ENCODE data around the gene CZIB. TPM values are rescaled to one million over a fixed set of nuclear protein-coding genes. Genes with fewer than 3 reads are reported as not detected.

Gene CZIB
- total RNA-seq, 1 donor from 2014 or later = 58.0 TPM

DNA sequence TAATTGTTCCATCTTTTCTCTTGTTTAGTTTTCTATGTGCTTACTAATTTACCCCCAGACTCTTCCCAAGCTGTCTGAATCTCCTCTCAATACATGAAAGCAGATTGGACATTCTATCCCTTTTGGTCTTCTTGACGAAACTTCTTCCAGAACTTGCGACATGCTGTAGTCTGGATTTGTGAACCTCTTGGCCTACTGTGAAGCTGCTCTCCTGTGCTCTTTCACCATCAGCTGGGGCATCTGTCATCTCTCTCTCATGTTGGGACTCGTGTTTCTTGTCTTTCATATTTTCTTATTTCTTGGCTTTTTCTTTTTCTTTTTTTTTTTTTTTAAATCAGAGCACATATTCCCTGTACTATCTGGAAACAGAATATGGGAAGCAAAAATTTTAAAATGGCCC is 17.0 kb downstream of the CZIB start:
- Histone ChIP-seq H3K4me3 (no peak overlapping the region), H3K27ac (no peak overlapping the region)

DNA sequence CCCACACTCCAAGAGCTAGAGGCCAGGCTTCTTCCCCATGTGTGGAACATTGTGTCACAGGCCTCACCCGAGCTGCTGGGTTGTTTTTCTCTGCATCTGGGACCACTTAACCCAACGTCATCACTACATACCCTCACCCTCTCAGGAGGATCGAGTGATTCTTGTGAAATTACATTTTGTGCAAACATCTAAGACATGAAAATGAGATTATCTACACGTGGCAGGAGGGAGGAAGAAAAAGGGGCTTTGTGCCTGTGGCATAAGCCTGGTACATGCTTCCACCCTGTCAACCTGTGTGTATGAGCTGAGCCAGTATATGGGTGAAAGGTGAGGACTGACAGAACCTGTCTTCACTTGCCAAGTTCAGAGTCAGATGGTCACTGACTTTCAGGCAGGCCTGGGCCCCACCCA is 22.2 kb downstream of the CZIB start:
- no peak for ATAC-seq
- peaks cover 27% of the 10 kb centered on the region for H3K36me3 ChIP-seq
- peak overlapping the region; percentile 92 for H3K4me3 ChIP-seq
- no peak for DNase-seq
- no peaks in the 10 kb centered on the region for H3K9me3 ChIP-seq
- peaks cover 31% of the 10 kb centered on the region for H3K4me1 ChIP-seq
- intact Hi-C loops (cut with DNase I) = no loop called here
- H3K27me3 ChIP-seq = no peaks in the 10 kb centered on the region
- TF ChIP-seq, protein P1, sequence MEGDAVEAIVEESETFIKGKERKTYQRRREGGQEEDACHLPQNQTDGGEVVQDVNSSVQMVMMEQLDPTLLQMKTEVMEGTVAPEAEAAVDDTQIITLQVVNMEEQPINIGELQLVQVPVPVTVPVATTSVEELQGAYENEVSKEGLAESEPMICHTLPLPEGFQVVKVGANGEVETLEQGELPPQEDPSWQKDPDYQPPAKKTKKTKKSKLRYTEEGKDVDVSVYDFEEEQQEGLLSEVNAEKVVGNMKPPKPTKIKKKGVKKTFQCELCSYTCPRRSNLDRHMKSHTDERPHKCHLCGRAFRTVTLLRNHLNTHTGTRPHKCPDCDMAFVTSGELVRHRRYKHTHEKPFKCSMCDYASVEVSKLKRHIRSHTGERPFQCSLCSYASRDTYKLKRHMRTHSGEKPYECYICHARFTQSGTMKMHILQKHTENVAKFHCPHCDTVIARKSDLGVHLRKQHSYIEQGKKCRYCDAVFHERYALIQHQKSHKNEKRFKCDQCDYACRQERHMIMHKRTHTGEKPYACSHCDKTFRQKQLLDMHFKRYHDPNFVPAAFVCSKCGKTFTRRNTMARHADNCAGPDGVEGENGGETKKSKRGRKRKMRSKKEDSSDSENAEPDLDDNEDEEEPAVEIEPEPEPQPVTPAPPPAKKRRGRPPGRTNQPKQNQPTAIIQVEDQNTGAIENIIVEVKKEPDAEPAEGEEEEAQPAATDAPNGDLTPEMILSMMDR (IDR thresholded peaks at IDR 0.05) = no peak
- H3K27ac ChIP-seq = peak overlapping the region; percentile 100

More for the DNA sequence above, 17.0 kb downstream of the CZIB start:
- intact Hi-C loops (cut with DNase I) = no loop called here
- ATAC-seq = no peak
- no peak for DNase-seq
- H3K36me3 ChIP-seq = peaks cover 76% of the 10 kb centered on the region
- TF ChIP-seq, protein P1 (IDR thresholded peaks at IDR 0.05) = no peak
- H3K9me3 ChIP-seq = no peaks in the 10 kb centered on the region
- no peaks in the 10 kb centered on the region for H3K27me3 ChIP-seq
- H3K4me1 ChIP-seq = peaks cover 9% of the 10 kb centered on the region

DNA sequence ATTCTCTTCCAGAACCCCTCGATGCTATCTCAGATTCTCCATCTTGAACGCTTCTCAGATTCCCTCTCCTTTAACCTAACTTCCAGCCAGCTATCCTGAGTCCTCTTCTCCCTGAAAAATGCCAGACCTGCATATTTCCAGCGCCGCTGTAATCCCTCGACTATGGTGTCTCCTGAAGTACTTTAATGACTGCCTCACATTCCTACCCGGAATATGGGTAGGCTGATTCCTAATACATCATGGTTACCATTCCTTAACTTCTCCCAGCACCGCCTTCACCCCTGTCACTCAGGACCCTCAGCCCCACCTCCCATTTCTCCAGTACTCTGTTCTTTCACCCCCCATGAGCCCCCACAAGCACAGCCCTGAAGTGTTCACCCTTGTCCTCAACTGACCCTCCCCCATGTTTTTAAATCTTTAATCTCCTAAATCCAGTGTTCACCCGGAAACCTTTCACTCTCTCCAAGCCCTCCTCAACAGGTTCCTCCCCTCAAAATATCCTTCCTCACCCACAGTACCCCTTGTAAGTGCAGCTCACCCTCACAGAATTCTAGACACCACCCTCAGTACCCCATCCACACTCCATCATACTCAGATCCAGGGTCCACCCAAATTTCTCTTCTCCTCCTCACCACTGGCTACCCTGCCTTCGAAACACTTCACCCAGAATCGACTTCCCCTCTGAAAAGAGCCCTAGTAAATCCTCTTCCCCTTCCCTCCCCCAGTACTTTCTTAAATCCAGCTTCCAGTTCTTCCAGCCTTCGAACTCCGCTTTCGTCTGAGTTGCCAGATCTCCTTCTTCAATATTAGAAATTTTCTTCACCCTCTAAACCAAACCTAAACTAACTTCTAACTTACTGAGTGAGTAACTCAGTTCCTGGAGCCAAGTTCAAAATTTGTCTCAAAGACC is 22.9 kb downstream of the CZIB start:
- H3K27me3 ChIP-seq = no peaks in the 10 kb centered on the region
- peaks cover 20% of the 10 kb centered on the region for H3K36me3 ChIP-seq
- H3K9me3 ChIP-seq = no peaks in the 10 kb centered on the region
- no peak for DNase-seq
- intact Hi-C loops (cut with DNase I) = no loop called here
- peaks cover 31% of the 10 kb centered on the region for H3K4me1 ChIP-seq
- ATAC-seq = peak; percentile 15
- TF ChIP-seq, protein P1 (IDR thresholded peaks at IDR 0.05) = no peak
- peak overlapping the region; percentile 100 for H3K27ac ChIP-seq
- H3K4me3 ChIP-seq = peak overlapping the region; percentile 92

DNA sequence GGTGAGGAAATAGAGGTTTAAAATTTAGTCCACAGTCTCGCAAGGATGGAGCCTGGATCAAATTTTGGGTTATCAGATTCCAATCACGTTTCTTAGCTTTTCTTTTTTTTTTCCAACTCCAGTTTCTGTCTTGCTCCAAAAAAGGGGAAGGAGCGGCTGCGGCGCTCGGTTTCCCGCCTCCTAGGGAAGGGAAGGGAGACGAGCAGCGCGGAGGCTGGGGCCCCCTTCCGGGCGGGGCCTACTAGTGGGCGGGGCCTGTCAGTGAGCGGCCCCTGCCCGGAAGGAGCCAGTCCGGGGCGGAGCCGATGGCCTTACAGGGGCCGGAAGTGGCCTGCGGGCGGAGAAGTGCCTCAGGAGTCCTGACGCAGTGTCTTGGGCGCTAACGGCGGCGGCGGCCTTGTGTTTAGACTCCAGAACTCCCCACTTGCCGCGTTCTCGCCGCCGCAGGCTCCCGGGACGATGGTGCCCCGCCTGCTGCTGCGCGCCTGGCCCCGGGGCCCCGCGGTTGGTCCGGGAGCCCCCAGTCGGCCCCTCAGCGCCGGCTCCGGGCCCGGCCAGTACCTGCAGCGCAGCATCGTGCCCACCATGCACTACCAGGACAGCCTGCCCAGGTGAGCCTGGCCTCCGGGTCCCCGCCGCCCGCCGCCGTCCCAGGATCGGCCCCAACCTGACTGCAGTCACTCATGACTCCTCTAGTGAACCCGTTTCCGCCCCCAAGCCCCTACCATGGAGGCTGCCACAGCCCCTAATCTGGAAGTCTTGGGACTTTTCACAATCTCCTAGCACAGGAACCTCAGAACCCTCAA is 23.7 kb downstream of the CZIB start, which contains the start of gene CPT2:
CPT2 (plus strand) TSS at position 340 of the 806 bp plus-strand sequence; CDS start at position 460, 120 bp downstream.
- intact Hi-C loops (cut with DNase I) = no loop called here
- Histone ChIP-seq H3K36me3 (peaks cover 13% of the 10 kb centered on the region), H3K9me3 (no peaks in the 10 kb centered on the region), H3K4me1 (peaks cover 31% of the 10 kb centered on the region), H3K27ac (peak within 1 kb of the TSS; percentile 100), H3K27me3 (no peaks in the 10 kb centered on the region), H3K4me3 (peak within 1 kb of the TSS; percentile 92)
- ATAC-seq = peak; percentile 99
- TF ChIP-seq, protein P1 (IDR thresholded peaks at IDR 0.05) = peak; percentile 17
- peak; percentile 98 for DNase-seq

DNA sequence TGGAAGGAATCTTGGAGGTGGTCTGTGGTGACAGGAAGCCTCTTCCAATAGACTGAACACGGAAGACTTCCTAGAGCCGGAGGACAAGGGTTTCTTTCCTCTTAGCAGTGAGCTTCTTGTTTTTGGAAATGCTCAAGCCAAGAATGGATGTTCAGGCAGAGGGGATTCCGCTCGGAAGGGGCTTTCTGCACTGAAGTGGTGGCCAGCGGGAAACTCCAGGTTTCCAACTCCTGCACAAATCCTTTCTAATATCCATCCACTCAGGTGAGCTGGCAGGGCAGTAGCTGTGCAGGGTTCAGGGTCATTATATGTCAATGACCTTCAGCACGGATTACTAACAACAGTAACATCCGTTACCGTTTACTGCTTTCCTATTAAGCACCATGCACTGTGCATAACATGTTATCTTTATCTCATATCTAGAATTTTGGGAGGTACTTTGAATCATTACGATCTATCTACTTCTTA is 24.4 kb downstream of the CZIB start:
- Histone ChIP-seq H3K9me3 (no peaks in the 10 kb centered on the region), H3K36me3 (peaks cover 7% of the 10 kb centered on the region), H3K27ac (peak overlapping the region; percentile 100), H3K4me3 (peak overlapping the region; percentile 92), H3K27me3 (no peaks in the 10 kb centered on the region), H3K4me1 (peaks cover 31% of the 10 kb centered on the region)
- DNase-seq (no peak), ATAC-seq (no peak)
- TF ChIP-seq, protein P1 (IDR thresholded peaks at IDR 0.05) = no peak
- intact Hi-C loops (cut with DNase I) = no loop called here
